Natural killer cell treated with Interleukin-12 subunit alpha and Interleukin-12 subunit beta and Interleukin-15 and Interleukin-18, amount 100 ng/mL, for 72 hours (primary cell): ENCODE results near the gene PTPRN2. TPM values are rescaled to one million over a fixed set of nuclear protein-coding genes. Genes with fewer than 3 reads are reported as not detected.

Source experiments
- ATAC-seq, 2 donors: fragments of 150-1000 bp; cut with Tn5 transposase in 1 of 2; sonication (Bioruptor Pico), chemical (Tn5 transposase) in 1 of 2; 2 replicates each; pipeline ENCODE4 v1.10.0; 2021
- DNase-seq: peaks from one replicate; pipeline ENCODE4 v3.0.0; 2022; ENCODE audit warnings: low spot score
- H3K27ac Mint-ChIP-seq, 2 donors: 1 replicate in 1 of 2; 2 replicates in 1 of 2; pipeline ENCODE4 v1.8.0; 2022; ENCODE audit warnings: mixed read lengths in 2 of 2, mild to moderate bottlenecking in 1 of 2, moderate library complexity in 1 of 2
- H3K27me3 Mint-ChIP-seq, 2 donors: 1 replicate in 1 of 2; 2 replicates in 1 of 2; pipeline ENCODE4 v1.8.0; 2022; ENCODE audit warnings: mixed read lengths in 2 of 2
- H3K36me3 Mint-ChIP-seq: one replicate; pipeline ENCODE4 v1.8.0; 2022; ENCODE audit warnings: mixed read lengths
- H3K4me1 Mint-ChIP-seq, 2 donors: 1 replicate in 1 of 2; 2 replicates in 1 of 2; pipeline ENCODE4 v1.8.0; 2022; ENCODE audit warnings: low read depth in 2 of 2, mixed read lengths in 2 of 2, mild to moderate bottlenecking in 1 of 2
- H3K4me3 Mint-ChIP-seq: one replicate; pipeline ENCODE4 v1.8.0; 2022; ENCODE audit warnings: mixed read lengths
- H3K9me3 Mint-ChIP-seq: 2 replicates; pipeline ENCODE4 v1.8.0; 2022; ENCODE audit warnings: mixed read lengths
- total RNA-seq, 2 donors: library from RNA; stranded (reverse); gene quantifications; one replicate each; pipeline ENCODE4 v1.2.3, GENCODE V29; 2022

The PTPRN2 gene
- total RNA-seq, 2 donors from 2014 or later = 0.17 to 0.74 TPM

DNA sequence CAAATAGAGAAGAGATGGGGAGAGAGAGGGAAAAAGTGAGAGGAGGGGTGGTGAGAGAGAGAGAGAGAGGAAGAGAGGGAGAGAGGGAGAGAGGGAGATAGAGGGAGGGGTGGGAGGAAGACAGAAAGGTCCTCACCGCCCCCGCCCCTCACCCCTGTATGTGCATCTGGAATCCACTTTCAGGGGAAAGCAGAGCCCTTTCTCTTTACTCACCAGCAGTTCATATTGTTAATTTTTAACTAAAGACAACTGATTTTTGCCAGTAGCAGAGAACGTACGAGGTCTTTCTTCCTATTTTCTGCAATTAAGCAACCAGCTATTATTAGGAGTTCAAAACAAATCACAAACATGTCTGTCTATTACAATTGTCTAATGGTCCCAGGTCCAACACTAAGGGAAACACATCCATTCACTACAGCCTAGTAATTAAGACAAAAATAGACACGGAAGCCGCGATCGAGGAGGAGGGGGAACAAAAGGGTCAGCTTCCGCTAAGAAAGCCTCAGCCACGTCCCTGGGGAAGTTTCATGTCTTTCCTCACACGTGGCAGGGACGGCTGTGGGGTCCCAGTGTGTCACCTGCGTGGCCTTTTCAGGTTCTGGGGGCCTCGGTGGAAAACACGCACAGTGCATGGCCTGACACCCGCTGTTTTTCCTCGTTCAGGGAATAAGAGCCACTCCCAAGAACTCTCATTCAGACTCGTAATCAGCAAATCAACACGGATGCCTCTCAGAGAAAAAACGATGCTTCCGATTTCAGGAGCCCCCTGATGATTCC is 572.0 kb downstream of the PTPRN2 start:
- no peak overlapping the region for H3K27ac Mint-ChIP-seq
- H3K4me1 Mint-ChIP-seq = no peaks in the 10 kb centered on the region
- no peaks in the 10 kb centered on the region for H3K9me3 Mint-ChIP-seq
- no peak overlapping the region for H3K4me3 Mint-ChIP-seq
- no peaks in the 10 kb centered on the region for H3K27me3 Mint-ChIP-seq
- no peaks in the 10 kb centered on the region for H3K36me3 Mint-ChIP-seq
- ATAC-seq (no peak), DNase-seq (no peak)

DNA sequence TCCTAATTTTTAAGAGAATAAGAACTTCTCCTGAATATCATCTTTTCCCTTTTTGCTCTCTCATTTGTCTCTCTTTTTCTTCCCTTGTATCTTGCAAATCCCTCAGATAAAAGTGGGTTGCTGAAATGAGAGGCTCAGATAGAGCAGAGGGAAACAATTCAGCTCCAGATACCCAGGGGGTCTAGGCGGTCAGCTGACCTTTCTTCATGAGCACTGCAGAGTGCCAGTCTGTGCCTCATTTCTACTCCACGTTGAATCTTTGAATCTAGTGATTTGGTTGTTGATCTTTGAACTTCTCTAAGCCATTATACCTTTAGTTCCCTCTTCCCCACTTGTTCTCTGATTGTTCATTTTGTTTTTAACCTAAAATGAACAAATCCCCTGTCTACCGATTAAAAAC is 572.6 kb downstream of the PTPRN2 start:
- no peaks in the 10 kb centered on the region for H3K9me3 Mint-ChIP-seq
- H3K27ac Mint-ChIP-seq = no peak overlapping the region
- no peak overlapping the region for H3K4me3 Mint-ChIP-seq
- ATAC-seq (no peak), DNase-seq (no peak)
- H3K4me1 Mint-ChIP-seq = no peaks in the 10 kb centered on the region
- H3K36me3 Mint-ChIP-seq = no peaks in the 10 kb centered on the region
- H3K27me3 Mint-ChIP-seq = no peaks in the 10 kb centered on the region

DNA sequence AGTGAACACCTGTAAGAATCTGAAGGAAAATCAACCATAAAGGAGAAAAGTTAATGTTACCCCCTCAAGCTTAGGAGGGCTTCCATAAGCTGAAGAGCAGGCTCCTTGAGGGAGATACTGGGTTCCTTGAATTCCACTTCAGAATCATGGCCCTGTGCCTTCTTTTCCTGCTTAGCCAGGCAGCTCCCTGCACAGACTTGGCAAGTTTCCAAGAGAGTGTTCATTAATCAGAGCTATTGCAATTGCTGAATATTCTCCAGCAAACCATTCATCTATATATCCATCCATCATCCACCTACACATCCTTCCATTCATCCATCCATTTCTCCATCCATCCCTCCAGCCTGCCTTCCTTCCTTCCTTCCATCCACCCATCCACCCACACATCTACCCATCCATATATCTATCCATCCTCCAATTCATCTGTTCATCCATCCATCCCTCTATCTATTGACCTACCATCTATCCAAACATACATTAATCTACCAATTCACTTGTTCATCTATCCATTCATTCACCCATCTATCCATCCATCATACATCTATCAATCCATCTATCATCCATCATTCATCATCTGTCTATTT is 574.4 kb downstream of the PTPRN2 start:
- peaks cover 0 to 4% of the 10 kb centered on the region in 2 donors for H3K27me3 Mint-ChIP-seq

DNA sequence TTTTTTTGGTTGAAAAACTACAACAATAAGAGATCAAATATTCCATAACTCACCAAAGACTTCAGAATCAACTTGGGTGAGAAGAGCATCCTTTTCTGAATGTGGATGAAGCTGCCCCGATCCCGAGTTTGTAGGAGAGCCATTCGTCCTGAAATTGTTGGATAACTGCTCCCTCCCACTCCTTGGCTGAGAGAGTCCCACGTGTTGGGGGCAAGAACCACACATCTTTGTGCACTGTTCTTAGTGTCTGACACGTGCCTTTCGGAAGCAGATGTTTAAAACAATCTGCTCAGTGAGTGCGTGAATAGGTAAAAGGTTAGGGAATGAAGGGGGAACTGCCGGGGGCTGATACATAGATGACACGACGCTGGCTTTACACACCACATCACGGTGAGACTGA is 575.7 kb downstream of the PTPRN2 start:
- ATAC-seq (no peak), DNase-seq (no peak)
- no peaks in the 10 kb centered on the region for H3K36me3 Mint-ChIP-seq
- H3K9me3 Mint-ChIP-seq = no peaks in the 10 kb centered on the region
- no peaks in the 10 kb centered on the region for H3K4me1 Mint-ChIP-seq
- no peak overlapping the region for H3K4me3 Mint-ChIP-seq
- H3K27ac Mint-ChIP-seq = no peak overlapping the region
- H3K27me3 Mint-ChIP-seq = peaks cover 0 to 4% of the 10 kb centered on the region in 2 donors

More for the DNA sequence above, 574.4 kb downstream of the PTPRN2 start:
- no peaks in the 10 kb centered on the region for H3K36me3 Mint-ChIP-seq
- no peak for ATAC-seq
- no peak overlapping the region for H3K27ac Mint-ChIP-seq
- no peaks in the 10 kb centered on the region for H3K4me1 Mint-ChIP-seq
- no peak overlapping the region for H3K4me3 Mint-ChIP-seq
- H3K9me3 Mint-ChIP-seq = no peaks in the 10 kb centered on the region
- no peak for DNase-seq

DNA sequence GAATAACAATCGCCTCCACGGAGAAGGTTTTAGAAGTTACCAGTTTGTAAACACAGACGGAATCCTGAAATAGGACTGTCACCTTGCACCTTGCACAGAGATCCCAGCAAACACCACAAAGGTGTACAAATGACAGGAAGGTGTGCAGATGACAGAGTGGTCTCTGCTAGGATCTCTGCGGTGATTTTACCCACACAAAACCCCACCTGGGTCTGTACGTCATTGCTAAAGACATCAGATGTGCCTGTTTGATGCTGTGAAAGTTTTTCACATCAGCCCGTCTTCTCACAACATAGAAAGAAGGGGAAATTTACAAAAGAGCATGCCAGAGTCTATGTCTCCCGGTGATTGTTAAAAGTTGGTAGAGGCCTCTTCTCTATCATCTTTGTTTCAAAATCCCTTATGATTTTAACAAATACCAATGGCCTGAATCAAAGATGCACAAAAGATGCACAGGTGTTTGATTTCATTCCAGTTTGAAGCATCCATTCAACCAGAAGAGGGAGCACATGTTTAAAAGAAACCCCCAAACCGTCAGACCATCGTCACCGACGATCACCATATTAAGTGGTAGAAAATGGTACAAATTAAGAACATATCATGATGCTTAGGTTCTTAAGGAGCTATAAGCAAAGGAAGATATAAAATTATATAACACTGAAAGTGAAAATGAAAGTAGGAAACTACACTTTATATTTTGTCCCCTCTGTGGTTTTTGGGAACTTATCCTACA is 576.5 kb downstream of the PTPRN2 start:
- Mint-ChIP-seq H3K27me3 (peaks cover 0 to 4% of the 10 kb centered on the region in 2 donors), H3K4me3 (no peak overlapping the region), H3K9me3 (no peaks in the 10 kb centered on the region), H3K27ac (no peak overlapping the region), H3K36me3 (no peaks in the 10 kb centered on the region), H3K4me1 (no peaks in the 10 kb centered on the region)
- ATAC-seq = no peak
- no peak for DNase-seq

DNA sequence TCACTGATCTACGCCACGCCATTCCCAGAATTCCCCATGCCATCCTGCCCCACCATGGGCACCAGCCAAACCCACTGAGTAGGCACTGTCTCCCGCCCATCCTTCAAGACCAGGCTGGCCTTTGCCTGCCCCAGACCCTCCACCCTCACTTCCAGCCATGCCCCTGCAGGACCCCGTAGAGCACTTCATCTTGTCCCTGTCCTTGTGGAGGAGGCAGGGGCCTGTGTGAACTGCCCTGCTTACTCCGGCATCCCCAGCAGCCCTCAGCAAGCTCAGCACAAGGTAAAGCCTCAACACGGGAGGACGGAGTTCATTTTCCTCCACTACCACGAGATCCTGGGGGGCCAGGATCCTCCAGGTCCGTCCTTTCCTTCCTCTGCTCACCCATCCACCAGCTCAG is 577.7 kb downstream of the PTPRN2 start:
- Mint-ChIP-seq H3K9me3 (no peaks in the 10 kb centered on the region), H3K4me1 (no peaks in the 10 kb centered on the region), H3K4me3 (no peak overlapping the region), H3K36me3 (no peaks in the 10 kb centered on the region), H3K27ac (no peak overlapping the region), H3K27me3 (peaks cover 0 to 4% of the 10 kb centered on the region in 2 donors)
- DNase-seq (no peak), ATAC-seq (peak in 1 of 2 donors; percentile 3)

DNA sequence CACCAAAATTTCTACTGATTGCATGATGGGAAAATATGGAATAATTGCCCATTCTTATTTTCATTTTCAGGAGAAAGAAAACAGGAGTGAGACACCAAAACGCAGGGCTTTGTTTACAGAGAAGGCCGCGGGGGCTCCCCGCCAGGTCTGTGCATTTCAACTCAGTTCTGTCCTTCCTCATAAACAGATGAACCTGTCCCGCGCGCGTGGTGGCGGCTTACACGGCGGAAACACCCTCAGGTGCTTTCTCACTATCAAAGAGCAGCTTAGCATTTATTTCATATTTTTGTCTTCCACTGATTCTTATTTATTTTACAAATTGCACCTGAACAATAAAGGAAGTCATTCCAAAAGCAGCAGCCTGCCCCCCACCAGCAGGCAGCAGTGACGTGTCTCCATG is 579.4 kb downstream of the PTPRN2 start:
- no peak for DNase-seq
- Mint-ChIP-seq H3K27ac (no peak overlapping the region), H3K4me1 (no peaks in the 10 kb centered on the region), H3K27me3 (peaks cover 0 to 4% of the 10 kb centered on the region in 2 donors), H3K9me3 (no peaks in the 10 kb centered on the region), H3K4me3 (no peak overlapping the region), H3K36me3 (no peaks in the 10 kb centered on the region)
- no peak for ATAC-seq

DNA sequence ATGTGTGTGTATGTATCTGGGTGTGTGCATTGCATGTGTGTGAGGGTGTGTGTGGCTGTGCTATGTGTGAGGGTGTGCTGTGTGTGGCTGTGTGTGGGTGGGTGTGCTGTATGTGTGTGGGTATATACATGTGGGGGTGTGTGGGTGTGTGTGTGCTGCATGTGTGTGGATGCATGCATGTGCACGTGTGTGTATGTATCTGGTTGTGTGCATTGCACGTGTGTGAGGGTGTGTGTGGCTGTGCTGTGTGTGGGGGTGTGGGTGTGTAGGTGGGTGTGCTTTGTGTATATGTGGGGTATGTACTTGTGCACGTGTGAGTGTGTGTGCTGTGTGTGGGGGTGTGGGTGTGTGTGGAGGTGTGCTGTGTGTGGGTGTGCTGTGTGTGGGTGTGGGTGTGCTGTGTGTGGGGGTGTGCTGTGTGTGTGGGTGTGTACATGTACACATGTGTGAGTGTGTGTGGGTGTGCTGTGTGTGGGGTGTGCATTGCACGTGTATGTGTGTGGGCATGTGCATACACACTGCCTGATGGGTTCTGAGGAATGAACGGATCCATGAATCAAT is 579.8 kb downstream of the PTPRN2 start:
- no peak for DNase-seq
- peak; percentile 45 to 48 for ATAC-seq
- Mint-ChIP-seq H3K27ac (no peak overlapping the region), H3K9me3 (no peaks in the 10 kb centered on the region), H3K4me3 (no peak overlapping the region), H3K36me3 (no peaks in the 10 kb centered on the region), H3K4me1 (no peaks in the 10 kb centered on the region), H3K27me3 (peaks cover 0 to 4% of the 10 kb centered on the region in 2 donors)

DNA sequence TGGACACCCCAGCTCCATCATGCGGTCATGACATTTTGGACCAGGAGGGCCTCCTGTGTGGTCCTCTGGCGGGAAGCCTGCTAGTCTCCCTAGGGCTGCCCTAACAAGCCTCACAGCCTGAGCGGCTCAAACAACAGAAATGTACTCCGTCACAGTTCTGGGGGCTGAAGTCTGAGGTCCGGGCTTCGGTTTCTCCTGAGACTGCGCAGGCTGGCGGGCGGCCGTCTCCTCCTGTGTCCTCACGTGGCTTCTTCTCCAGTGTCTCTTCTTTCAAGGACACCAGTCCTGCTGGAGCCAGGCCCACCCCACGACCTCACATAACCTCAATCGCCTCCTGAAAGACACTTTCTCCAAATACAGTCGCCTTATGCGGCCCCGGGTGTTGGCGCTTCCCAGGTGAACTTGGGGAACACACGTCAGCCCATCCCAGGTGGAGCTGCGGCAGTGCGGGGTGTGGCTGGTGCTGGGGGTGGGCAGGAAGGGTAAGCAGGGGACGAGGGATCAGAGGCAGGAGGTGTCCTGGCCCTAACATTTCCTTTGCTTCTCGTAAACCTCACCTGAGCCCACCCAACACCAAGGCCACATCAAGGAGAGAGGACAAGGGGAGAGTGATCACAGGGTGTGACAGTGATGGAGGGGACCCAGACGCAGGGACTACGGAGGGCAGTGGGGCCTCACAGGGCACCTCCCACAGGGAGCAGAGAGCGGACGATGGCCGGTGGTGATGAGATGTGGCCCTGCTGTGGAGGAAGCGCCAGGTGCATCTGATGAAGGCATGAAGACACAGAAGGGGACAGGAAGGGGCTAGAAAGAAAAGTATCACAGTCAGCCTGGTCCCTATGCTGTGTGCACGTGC is 580.6 kb downstream of the PTPRN2 start:
- Mint-ChIP-seq H3K4me1 (no peaks in the 10 kb centered on the region), H3K36me3 (no peaks in the 10 kb centered on the region), H3K27ac (no peak overlapping the region), H3K9me3 (no peaks in the 10 kb centered on the region), H3K4me3 (no peak overlapping the region), H3K27me3 (peaks cover 0 to 4% of the 10 kb centered on the region in 2 donors)
- no peak for DNase-seq
- ATAC-seq = no peak

DNA sequence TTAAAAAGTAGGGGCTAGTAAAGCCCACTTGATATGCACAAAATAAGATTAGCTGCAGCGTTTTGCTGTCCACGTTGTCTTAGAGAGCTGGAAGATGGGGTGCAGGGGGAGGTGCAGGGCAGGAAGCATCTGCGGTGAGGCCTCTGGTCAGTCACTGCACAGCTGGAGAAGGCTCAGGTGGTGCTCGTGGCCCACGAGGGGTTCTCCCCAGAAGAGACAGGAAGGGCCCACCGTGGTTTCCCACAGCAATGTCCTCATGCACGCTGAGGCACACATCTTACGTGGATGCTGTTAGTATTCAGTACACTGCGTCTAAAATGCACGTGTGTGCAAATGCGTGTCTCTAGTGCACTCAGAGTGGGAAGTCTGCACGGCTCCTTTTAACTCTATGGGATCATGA is 582.1 kb downstream of the PTPRN2 start:
- H3K4me3 Mint-ChIP-seq = no peak overlapping the region
- no peaks in the 10 kb centered on the region for H3K4me1 Mint-ChIP-seq
- H3K27ac Mint-ChIP-seq = no peak overlapping the region
- DNase-seq (no peak), ATAC-seq (no peak)
- no peaks in the 10 kb centered on the region for H3K36me3 Mint-ChIP-seq
- peaks cover 0 to 4% of the 10 kb centered on the region in 2 donors for H3K27me3 Mint-ChIP-seq
- no peaks in the 10 kb centered on the region for H3K9me3 Mint-ChIP-seq

DNA sequence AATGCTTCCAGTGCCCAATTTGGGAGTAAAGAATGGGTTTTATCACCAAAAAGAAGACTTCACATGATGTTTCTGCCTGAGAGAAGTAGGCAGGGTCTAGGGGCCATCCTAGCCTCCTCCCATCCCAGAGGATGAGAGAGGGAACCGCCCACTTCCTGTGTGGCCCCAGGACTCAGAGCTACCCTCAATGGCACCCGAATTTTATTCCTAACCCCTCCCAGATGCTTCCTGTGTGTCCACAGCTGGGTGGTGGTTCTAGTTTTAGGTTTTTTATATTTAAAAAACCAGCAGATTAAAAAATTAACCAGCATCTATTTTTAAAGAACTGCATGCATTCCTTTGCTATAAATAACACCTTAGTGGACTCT is 583.5 kb downstream of the PTPRN2 start:
- H3K27me3 Mint-ChIP-seq = peaks cover 0 to 3% of the 10 kb centered on the region in 2 donors
- H3K9me3 Mint-ChIP-seq = no peaks in the 10 kb centered on the region
- no peaks in the 10 kb centered on the region for H3K4me1 Mint-ChIP-seq
- no peaks in the 10 kb centered on the region for H3K36me3 Mint-ChIP-seq
- H3K27ac Mint-ChIP-seq = no peak overlapping the region
- H3K4me3 Mint-ChIP-seq = no peak overlapping the region
- ATAC-seq (no peak), DNase-seq (no peak)

DNA sequence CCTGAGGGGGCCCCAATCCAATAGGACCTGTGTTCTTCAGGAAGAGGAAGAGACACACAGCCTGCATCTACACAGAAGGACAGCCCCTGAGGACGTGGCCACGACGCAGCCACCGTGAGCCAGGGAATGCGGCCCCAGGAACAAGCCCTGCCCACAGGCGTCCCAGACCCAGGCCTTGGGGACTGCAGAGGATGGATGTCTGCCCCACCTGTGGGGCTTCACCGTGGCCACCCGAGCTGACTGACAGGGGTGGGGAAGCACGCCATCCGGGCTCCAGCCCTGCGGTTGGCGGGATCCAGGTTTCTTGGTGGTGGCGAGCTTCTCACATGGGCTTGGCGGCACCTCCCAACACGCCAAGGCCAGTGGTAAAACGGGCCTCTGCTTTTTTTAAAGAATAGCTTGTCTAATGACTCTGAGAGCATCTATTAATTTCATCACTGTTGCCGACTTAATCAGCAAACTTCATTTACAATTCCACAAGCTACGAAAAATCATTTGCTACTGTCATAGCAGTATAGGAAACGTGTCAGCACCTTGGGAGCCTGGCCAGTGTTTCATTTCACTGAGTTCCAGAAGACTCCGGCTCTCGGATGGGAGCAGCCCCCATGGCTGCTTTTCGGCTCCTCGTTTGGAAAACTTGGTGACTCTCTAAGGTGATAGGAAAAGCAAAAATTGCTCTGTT is 584.0 kb downstream of the PTPRN2 start:
- Mint-ChIP-seq H3K9me3 (no peaks in the 10 kb centered on the region), H3K4me3 (no peak overlapping the region)

More for the DNA sequence above, 584.0 kb downstream of the PTPRN2 start:
- Mint-ChIP-seq H3K27me3 (no peaks in the 10 kb centered on the region), H3K27ac (no peak overlapping the region), H3K36me3 (no peaks in the 10 kb centered on the region), H3K4me1 (no peaks in the 10 kb centered on the region)
- DNase-seq (no peak), ATAC-seq (no peak)
